ENCODE measurements around the gene GPR180.

GRCh38 chr13:94590744-94591143 is 10.9 kb upstream of the GPR180 start:
- no peak for TF ChIP-seq CTCF (IDR thresholded peaks at IDR 0.05)
- no peak for TF ChIP-seq POLR2A (IDR thresholded peaks at IDR 0.05)

Data from thyroid gland (tissue), 4 donors.